HepG2 (cell line): ENCODE data around the gene BMERB1.

ENCODE experiments used
- BHLHE40 ChIP-seq: IDR thresholded peaks from 2 replicates; pipeline ENCODE4 v1.6.1; 2011; ENCODE audit warnings: low read length, improper control_type of control experiment
- CHD4 ChIP-seq: fragments of 200-600 bp; sonication (generic); IDR thresholded peaks from 2 replicates; pipeline ENCODE4 v1.7.0; 2017; ENCODE audit warnings: mild to moderate bottlenecking, low read length, borderline replicate concordance
- FOXA3 ChIP-seq: IDR thresholded peaks from 2 replicates; pipeline ENCODE4 v1.6.1; 2016; ENCODE audit warnings: missing genetic modification reagents, missing compliant biosample characterization
- KDM5A ChIP-seq: fragments of 200-600 bp; sonication (generic); IDR thresholded peaks from 2 replicates; pipeline ENCODE4 v1.7.0; 2018; ENCODE audit warnings: antibody characterized with exemption, mild to moderate bottlenecking, low read length, borderline replicate concordance
- TF ChIP-seq, protein P1 (sequence below): sonication (generic); formaldehyde crosslinking; IDR thresholded peaks from 2 replicates; pipeline ENCODE4 v1.8.1; 2022; ENCODE audit warnings: mild to moderate bottlenecking, missing genetic modification reagents

DNA sequence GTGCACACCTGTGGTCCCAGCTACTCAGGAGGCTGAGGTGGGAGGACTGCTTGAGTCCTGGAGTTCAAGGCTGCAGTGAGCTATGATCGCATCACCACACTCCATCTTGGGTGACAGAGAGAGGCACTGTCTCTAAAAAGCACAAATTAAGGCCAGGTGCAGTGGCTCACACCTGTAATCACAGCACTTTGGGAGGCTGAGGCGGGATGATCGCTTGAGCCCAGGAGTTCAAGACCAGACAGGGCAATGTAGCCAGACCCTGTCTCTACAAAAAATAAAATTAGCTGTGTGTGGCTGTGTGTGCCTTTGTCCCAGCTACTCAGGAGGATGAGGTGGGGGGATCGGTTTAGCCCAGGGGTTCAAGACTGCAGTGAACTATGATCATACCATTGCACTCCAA lies 81.6 kb downstream of the BMERB1 start:
- TF ChIP-seq, protein P1, sequence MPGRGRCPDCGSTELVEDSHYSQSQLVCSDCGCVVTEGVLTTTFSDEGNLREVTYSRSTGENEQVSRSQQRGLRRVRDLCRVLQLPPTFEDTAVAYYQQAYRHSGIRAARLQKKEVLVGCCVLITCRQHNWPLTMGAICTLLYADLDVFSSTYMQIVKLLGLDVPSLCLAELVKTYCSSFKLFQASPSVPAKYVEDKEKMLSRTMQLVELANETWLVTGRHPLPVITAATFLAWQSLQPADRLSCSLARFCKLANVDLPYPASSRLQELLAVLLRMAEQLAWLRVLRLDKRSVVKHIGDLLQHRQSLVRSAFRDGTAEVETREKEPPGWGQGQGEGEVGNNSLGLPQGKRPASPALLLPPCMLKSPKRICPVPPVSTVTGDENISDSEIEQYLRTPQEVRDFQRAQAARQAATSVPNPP (CRISPR knock-in tag) = no peak
- TF ChIP-seq FOXA3 (CRISPR knock-in tag) = no peak
- no peak for TF ChIP-seq BHLHE40
- TF ChIP-seq KDM5A = no peak
- TF ChIP-seq CHD4 = no peak
